A549 (cell line): Measurements from ENCODE around the gene ZSCAN25. TPM values are rescaled to one million over a fixed set of nuclear protein-coding genes. Genes with fewer than 3 reads are reported as not detected.

Experiments used
- ATAC-seq, 2 experiments: fragments of 200-7000 bp in 1 of 2; fragments of >200 bp in 1 of 2; cut with Nextera tagmentation in 1 of 2; cut with Tn5 transposase in 1 of 2; 3 replicates each; pipeline versions ENCODE4 v1.8.0 to v1.9.1; 2018 to 2020; ENCODE audit warnings: mild to moderate bottlenecking in 1 of 2, moderate library complexity in 1 of 2
- CTCF ChIA-PET: fragments of 300-600 bp; sonication (Branson Sonifier 250); formaldehyde crosslinking; extraction: SDS; loops from one replicate; lab custom pipeline; 2021; ENCODE audit warnings: antibody characterized with exemption, inconsistent platforms; lab: Yijun Ruan, JAX
- POLR2A ChIA-PET: fragments of 350-600 bp; formaldehyde crosslinking; extraction: SDS; loops from one replicate; lab custom pipeline; 2021; ENCODE audit warnings: antibody characterized with exemption, inconsistent platforms; lab: Yijun Ruan, JAX
- DNase-seq, 2 experiments: peaks; one replicate each; pipeline versions ENCODE4 v3.0.0 to v3.0.0-alpha.2; 2011 to 2016; ENCODE audit warnings: low read depth in 1 of 2, low spot score in 1 of 2
- FAIRE-seq: peaks from 2 replicates; lab custom pipeline; 2011; peaks lifted over from hg19 to GRCh38; lab: Jason Lieb, UNC
- H3K27ac ChIP-seq, 2 experiments: fragments of >200 bp; sonication (Bioruptor Twin); formaldehyde crosslinking; 3 replicates each; pipeline ENCODE4 v1.5.1; 2016 to 2017
- H3K4me1 ChIP-seq: fragments of >200 bp; sonication (Bioruptor Twin); formaldehyde crosslinking; 3 replicates; pipeline ENCODE4 v1.6.1; 2016
- H3K4me2 ChIP-seq: fragments of >200 bp; sonication (Bioruptor Twin); formaldehyde crosslinking; 3 replicates; pipeline ENCODE4 v1.6.1; 2016
- H3K4me3 ChIP-seq: fragments of >200 bp; sonication (Bioruptor Twin); formaldehyde crosslinking; 3 replicates; pipeline ENCODE4 v1.5.1; 2016
- H3K9me3 ChIP-seq: fragments of >200 bp; sonication (Bioruptor Twin); formaldehyde crosslinking; 3 replicates; pipeline ENCODE4 v1.6.1; 2016
- CHD2 ChIP-seq: fragments of 150-350 bp; IDR thresholded peaks from 2 replicates; pipeline ENCODE4 v1.6.1; 2014; ENCODE audit warnings: low read length; ENCODE audit not compliant: partially characterized antibody
- EHF ChIP-seq: fragments of 250-450 bp; sonication (Bioruptor Pico); IDR thresholded peaks from 2 replicates; pipeline ENCODE4 v1.5.0; 2020; ENCODE audit warnings: mild to moderate bottlenecking
- EHMT2 ChIP-seq: fragments of 200-600 bp; sonication (generic); IDR thresholded peaks from 2 replicates; pipeline ENCODE4 v1.6.1; 2016; ENCODE audit warnings: antibody characterized with exemption, low read depth, mild to moderate bottlenecking, moderate library complexity
- FOXS1 ChIP-seq: fragments of 250-450 bp; sonication (Bioruptor Pico); IDR thresholded peaks from 2 replicates; pipeline ENCODE4 v1.5.0; 2020; ENCODE audit warnings: mild to moderate bottlenecking, moderate library complexity
- HOXA7 ChIP-seq: fragments of 250-450 bp; sonication (Bioruptor Pico); IDR thresholded peaks from 2 replicates; pipeline ENCODE4 v1.5.0; 2020; ENCODE audit warnings: mild to moderate bottlenecking, moderate library complexity
- HOXB13 ChIP-seq: fragments of 250-450 bp; sonication (Bioruptor Pico); IDR thresholded peaks from 2 replicates; pipeline ENCODE4 v1.5.0; 2020; ENCODE audit warnings: low read depth, mild to moderate bottlenecking, moderate library complexity
- NFE2L2 ChIP-seq: fragments of 150-350 bp; conservative IDR thresholded peaks from 2 replicates; pipeline ENCODE4 v1.6.1; 2014; ENCODE audit warnings: low read length
- NPAS2 ChIP-seq: fragments of 250-450 bp; sonication (Bioruptor Pico); IDR thresholded peaks from 2 replicates; pipeline ENCODE4 v1.8.0; 2022; ENCODE audit warnings: mild to moderate bottlenecking, moderate library complexity, borderline replicate concordance
- POLR2A ChIP-seq: IDR thresholded peaks from 2 replicates; pipeline ENCODE4 v1.6.1; 2012; ENCODE audit warnings: mild to moderate bottlenecking, low read length
- RCOR1 ChIP-seq: fragments of 150-350 bp; IDR thresholded peaks from 2 replicates; pipeline ENCODE4 v1.6.1; 2014; ENCODE audit warnings: antibody characterized with exemption, low read length, low read depth
- SMC3 ChIP-seq: fragments of >200 bp; sonication (Bioruptor Twin); formaldehyde crosslinking; IDR thresholded peaks from 3 replicates; pipeline ENCODE4 v1.6.1; 2018; ENCODE audit warnings: inconsistent platforms
- TP53 ChIP-seq: fragments of 250-450 bp; sonication (Bioruptor Pico); IDR thresholded peaks from 2 replicates; pipeline ENCODE4 v1.5.0; 2021; ENCODE audit warnings: mild to moderate bottlenecking, moderate library complexity
- ZC3H11A ChIP-seq: fragments of 450-650 bp; IDR thresholded peaks from 2 replicates; pipeline ENCODE4 v1.6.1; 2014; ENCODE audit warnings: antibody characterized with exemption, mild to moderate bottlenecking
- ZSCAN20 ChIP-seq: fragments of 250-450 bp; sonication (Bioruptor Pico); IDR thresholded peaks from 2 replicates; pipeline ENCODE4 v1.8.0; 2022; ENCODE audit warnings: mild to moderate bottlenecking, moderate library complexity
- WGBS: methylation state at CpG from one replicate; pipeline ENCODE4 v1.1.6; 2017; ENCODE audit errors: missing lambda C conversion rate; 5-methylcytosine and 5-hydroxymethylcytosine counted together
- polyA plus RNA-seq, 4 experiments: library from polyadenylated mRNA; depleted of rRNA in 3 of 4; stranded (reverse); fragments of >200 nt; fragmentation: RNase III in 1 of 4; extraction: RNeasy Plus Mini Kit Qiagen cat#74134 plus additional on column Dnase treatment in 1 of 4; gene quantifications; 2 replicates in 3 of 4; 3 replicates in 1 of 4; pipeline ENCODE4 v1.2.3, GENCODE V29; 2011 to 2017
- TF ChIP-seq, protein P1 (sequence below): fragments of 250-450 bp; sonication (Bioruptor Pico); IDR thresholded peaks from 2 replicates; pipeline ENCODE4 v1.5.0; 2021; ENCODE audit warnings: mild to moderate bottlenecking, moderate library complexity, borderline replicate concordance
- TF ChIP-seq, protein P2 (sequence below): fragments of >200 bp; sonication (Bioruptor Twin); formaldehyde crosslinking; IDR thresholded peaks from 2 replicates; pipeline ENCODE4 v1.6.1; 2016
- TF ChIP-seq, protein P3 (sequence below): fragments of 150-350 bp; IDR thresholded peaks from 2 replicates; pipeline ENCODE4 v1.6.1; 2014; ENCODE audit warnings: low read depth, mild to moderate bottlenecking, low read length
- TF ChIP-seq, protein P4 (sequence below): IDR thresholded peaks from 2 replicates; pipeline ENCODE4 v1.6.1; 2012
- TF ChIP-seq, protein P5 (sequence below): IDR thresholded peaks from 2 replicates; pipeline ENCODE4 v1.6.1; 2012; ENCODE audit warnings: low read depth, borderline replicate concordance

ZSCAN25 gene
- polyA plus RNA-seq, 2 of the 4 experiments (the other 2 are of a cell fraction) = 7.5 to 9.3 TPM

DNA sequence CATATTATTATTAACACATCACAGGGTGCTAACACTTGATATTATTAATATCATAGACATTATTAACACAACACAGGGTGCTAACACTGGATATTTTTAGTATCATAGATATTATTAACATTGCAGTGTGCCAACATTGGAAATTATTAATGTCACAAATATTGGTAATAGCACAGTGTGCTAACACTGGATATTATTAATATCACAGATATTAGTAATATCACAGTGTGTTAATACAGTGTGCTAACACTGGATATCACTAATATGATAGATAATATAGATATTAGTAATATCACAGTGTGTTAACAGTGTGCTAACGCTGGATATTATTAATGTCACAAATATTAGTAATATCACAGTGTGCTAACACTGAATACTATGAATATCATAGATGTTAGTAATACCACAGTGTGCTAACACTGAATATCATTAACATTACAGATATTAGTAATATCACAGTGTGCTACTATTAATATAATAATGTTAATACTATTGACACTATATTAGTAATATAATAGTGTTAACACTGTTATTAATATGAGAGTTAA, 20.3 kb upstream of the ZSCAN25 start (continued):
- TF ChIP-seq, protein P1, sequence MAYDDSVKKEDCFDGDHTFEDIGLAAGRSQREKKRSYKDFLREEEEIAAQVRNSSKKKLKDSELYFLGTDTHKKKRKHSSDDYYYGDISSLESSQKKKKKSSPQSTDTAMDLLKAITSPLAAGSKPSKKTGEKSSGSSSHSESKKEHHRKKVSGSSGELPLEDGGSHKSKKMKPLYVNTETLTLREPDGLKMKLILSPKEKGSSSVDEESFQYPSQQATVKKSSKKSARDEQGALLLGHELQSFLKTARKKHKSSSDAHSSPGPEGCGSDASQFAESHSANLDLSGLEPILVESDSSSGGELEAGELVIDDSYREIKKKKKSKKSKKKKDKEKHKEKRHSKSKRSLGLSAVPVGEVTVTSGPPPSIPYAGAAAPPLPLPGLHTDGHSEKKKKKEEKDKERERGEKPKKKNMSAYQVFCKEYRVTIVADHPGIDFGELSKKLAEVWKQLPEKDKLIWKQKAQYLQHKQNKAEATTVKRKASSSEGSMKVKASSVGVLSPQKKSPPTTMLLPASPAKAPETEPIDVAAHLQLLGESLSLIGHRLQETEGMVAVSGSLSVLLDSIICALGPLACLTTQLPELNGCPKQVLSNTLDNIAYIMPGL (CRISPR knock-in tag) = no peak
- no peak for TF ChIP-seq RCOR1

DNA sequence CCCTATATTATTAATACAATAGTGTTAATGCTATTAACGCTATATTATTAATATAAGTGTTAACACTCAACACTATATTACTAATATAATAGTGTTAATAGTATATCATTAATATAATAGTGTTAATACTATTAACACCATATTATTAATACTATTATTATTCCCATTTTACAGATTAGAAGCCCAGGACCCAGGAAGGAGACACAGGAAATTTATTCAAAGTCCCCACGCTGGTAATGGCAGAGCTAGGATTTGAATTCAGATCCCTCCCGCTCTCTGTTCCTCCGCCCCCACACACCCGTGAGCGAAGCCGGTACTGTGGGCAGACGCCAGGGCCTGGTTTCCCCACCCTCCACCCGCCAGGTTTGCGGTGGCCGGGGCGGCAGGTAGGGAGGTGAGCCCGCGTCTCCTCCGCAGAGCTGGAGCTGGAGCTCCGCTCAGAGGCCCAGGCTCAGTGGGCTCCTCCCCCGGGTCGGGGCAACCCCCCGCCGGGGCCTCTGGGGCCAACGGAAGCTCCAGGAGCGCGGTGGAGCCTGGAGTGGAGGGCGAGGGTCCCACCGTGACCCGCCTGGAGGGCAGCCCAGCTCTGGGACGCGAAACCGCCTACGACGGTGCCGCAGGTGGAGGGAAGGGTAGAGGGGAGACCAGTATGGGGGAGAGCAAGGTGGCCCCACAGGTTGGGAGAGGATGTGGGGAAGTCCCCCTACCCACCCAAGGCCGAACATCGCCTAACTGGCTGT, 18.8 kb upstream of the ZSCAN25 start, which contains the start of gene TMEM225B:
TMEM225B (plus strand) TSS at position 506 of the 740 bp plus-strand sequence. CDS start 6,122 bp downstream, outside the sequence.
- H3K4me2 ChIP-seq = no peak within 1 kb of the TSS
- no peak for DNase-seq
- no peak within 1 kb of the TSS for H3K4me3 ChIP-seq
- no peak within 1 kb of the TSS for H3K27ac ChIP-seq
- ChIA-PET POLR2A (no interaction called here), CTCF (interaction anchor here (0.6 to 1.9 kb wide), 4 partner anchors 18 to 393 kb away, joined by 3 to 6 read pairs (median 3); no protein-coding TSS in a partner anchor)
- no peak for ATAC-seq
- FAIRE-seq = no peak
- WGBS = 90% methylated on average over 26 of the region's 34 CpGs
- no peaks in the 10 kb centered on the region for H3K4me1 ChIP-seq
- no peaks in the 10 kb centered on the region for H3K9me3 ChIP-seq
- no peak for TF ChIP-seq TP53 (CRISPR knock-in tag)
- TF ChIP-seq, protein P1 (CRISPR knock-in tag) = no peak
- TF ChIP-seq, protein P2, sequence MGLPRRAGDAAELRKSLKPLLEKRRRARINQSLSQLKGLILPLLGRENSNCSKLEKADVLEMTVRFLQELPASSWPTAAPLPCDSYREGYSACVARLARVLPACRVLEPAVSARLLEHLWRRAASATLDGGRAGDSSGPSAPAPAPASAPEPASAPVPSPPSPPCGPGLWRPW = no peak
- no peak for TF ChIP-seq EHF (CRISPR knock-in tag)
- no peak for TF ChIP-seq FOXS1 (CRISPR knock-in tag)
- no peak for TF ChIP-seq SMC3
- TF ChIP-seq HOXB13 (CRISPR knock-in tag) = no peak
- TF ChIP-seq EHMT2 = no peak
- no peak for TF ChIP-seq HOXA7
- no peak for TF ChIP-seq POLR2A
- TF ChIP-seq, protein P3, sequence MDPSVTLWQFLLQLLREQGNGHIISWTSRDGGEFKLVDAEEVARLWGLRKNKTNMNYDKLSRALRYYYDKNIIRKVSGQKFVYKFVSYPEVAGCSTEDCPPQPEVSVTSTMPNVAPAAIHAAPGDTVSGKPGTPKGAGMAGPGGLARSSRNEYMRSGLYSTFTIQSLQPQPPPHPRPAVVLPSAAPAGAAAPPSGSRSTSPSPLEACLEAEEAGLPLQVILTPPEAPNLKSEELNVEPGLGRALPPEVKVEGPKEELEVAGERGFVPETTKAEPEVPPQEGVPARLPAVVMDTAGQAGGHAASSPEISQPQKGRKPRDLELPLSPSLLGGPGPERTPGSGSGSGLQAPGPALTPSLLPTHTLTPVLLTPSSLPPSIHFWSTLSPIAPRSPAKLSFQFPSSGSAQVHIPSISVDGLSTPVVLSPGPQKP = no peak
- TF ChIP-seq, protein P4, sequence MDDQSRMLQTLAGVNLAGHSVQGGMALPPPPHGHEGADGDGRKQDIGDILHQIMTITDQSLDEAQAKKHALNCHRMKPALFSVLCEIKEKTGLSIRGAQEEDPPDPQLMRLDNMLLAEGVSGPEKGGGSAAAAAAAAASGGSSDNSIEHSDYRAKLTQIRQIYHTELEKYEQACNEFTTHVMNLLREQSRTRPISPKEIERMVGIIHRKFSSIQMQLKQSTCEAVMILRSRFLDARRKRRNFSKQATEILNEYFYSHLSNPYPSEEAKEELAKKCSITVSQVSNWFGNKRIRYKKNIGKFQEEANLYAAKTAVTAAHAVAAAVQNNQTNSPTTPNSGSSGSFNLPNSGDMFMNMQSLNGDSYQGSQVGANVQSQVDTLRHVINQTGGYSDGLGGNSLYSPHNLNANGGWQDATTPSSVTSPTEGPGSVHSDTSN = no peak
- TF ChIP-seq NPAS2 = no peak
- no peak for TF ChIP-seq NFE2L2

DNA sequence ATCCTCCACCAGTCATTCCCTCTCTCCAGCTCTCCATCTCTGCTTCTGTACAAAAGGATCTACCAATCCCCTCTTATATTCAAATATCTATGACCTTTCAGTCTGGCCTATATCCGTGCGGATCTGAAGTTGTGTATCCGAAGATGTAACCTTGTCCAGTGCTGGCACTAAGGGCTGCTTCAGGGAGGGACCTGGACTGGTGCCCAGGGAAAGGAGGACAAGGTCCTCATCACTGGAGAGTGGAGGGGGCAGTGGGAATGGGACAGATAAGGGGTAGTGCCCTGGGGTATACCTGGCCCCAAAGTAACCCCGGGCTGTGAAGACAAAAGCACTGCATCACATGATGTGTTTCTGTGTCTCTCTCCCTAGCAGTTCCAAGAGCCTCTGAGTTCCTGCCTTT, 16.9 kb upstream of the ZSCAN25 start:
- ChIA-PET POLR2A (no interaction called here), CTCF (interaction anchor here (0.6 kb wide), 1 partner anchor 396 kb away, joined by 3 read pairs; no protein-coding TSS in a partner anchor)
- Histone ChIP-seq H3K4me1 (no peaks in the 10 kb centered on the region), H3K4me2 (no peak overlapping the region), H3K4me3 (no peak overlapping the region), H3K27ac (no peak overlapping the region), H3K9me3 (no peaks in the 10 kb centered on the region)
- no peak for ATAC-seq
- TF ChIP-seq, protein P5, sequence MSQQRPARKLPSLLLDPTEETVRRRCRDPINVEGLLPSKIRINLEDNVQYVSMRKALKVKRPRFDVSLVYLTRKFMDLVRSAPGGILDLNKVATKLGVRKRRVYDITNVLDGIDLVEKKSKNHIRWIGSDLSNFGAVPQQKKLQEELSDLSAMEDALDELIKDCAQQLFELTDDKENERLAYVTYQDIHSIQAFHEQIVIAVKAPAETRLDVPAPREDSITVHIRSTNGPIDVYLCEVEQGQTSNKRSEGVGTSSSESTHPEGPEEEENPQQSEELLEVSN = no peak
- TF ChIP-seq CHD2 = no peak
- TF ChIP-seq SMC3 = no peak
- TF ChIP-seq ZC3H11A = no peak
- no peak for TF ChIP-seq ZSCAN20 (CRISPR knock-in tag)
- WGBS = 67% methylated on average over 4 of the region's 4 CpGs
- no peak for DNase-seq
- no peak for FAIRE-seq
